ENCODE measurements around the gene TMEM82.

TMEM82 gene

DNA sequence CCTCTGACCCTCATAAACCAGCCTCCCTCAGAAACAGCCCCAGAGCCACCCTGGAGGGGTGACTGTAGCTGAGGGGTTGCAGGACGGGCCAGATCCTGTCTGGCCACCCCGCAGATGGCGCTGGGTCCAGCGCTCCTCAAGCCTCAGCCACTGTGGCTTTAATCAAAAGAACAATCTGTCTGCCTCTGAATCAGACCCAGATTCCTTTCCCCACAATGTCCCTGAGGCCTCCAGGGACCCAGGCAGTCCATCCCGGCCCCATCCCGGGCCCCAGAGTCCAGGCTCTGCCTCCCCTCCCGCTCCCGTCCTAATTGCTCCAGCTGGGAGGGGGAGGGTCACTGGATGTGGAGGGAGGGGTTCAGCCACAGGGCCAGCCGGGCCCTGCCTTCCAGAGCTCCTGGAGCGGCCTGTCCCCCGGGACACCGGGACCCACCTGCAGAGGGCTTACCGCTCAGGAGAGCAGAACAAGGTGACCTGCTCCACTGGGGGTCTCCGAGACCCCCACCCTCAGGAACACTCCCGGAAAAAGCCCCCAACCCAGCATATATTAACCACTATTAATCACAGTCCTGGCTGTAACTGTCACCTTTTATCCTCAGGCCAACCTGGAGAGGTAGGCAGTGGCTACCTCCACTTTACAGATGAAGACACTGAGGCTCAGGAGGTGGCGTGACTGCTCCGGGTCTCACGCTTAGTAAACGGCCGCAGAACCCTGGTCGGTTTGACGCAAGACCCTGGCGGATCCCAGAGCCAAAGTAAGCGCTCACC is 15.5 kb downstream of the TMEM82 start:
- no peak for FAIRE-seq

DNA sequence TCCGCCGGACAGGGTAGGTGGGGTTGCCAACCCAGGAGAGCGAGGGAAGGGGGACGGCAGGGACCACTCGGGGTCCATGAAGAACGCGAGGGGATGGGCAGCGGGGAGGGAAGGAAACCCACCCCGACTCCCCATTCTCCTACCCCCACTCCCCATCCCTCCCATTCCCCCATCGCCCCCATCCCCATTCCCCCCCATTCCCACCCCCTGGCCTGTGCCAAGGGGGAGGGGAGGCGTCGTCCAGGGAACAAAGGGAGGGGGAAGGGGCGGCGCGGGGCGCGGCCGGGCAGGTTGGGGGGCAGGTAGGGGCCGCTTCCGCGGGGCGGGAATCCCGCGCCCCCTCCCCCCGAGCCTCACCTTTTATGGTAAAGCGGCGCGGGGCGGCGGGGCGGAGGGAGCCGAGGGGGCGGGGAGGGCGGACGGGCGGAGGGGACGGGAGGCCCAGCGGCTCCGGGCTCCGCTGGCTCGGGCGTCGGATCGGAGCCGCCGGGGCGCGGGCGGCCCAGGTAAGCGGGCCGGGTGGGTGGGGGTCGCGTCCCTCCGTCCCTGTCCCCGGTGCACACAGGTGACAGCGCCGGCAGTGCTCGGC is 16.1 kb downstream of the TMEM82 start, which contains the start of gene FBLIM1:
Gene FBLIM1, plus strand, starts transcription at position 453 of the 589 bp plus-strand sequence. CDS start 6,189 bp downstream, outside the sequence.
- no peak for FAIRE-seq

DNA sequence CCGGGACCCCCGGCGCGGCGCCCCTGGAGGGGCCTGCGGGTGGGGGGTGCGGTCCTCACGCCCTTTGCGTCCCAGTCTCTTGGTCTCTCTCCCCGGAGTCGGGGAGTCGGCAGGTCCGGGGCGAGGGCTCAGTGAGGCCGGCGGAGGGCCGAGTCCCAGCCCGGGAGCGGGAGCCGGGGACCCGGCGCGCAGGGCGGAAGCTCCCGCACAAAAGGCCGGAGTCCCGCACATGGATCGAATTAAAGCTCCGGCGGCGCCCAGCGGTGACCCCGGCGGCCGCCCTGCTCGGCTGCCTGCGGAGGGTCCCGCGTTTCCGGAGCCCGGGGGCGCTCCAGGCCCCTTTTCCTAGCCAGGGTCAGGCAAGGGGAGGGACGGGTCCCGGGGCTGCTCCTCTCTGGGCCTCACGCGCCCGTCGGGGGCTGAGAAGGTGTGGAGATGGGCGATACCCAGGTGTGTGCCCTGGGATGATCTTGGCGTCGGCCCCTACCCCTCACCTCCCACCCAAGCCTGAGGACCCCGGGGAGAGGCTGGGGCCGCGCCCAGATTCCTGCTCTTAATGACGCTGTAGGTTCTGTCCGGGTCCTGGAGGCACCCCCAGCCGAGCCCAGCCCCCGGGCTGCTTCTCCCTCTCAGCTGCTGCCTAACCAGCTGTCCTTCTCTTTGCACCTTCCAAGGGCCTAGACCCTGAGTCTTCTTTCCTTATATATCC is 16.8 kb downstream of the TMEM82 start:
- FAIRE-seq = no peak

DNA sequence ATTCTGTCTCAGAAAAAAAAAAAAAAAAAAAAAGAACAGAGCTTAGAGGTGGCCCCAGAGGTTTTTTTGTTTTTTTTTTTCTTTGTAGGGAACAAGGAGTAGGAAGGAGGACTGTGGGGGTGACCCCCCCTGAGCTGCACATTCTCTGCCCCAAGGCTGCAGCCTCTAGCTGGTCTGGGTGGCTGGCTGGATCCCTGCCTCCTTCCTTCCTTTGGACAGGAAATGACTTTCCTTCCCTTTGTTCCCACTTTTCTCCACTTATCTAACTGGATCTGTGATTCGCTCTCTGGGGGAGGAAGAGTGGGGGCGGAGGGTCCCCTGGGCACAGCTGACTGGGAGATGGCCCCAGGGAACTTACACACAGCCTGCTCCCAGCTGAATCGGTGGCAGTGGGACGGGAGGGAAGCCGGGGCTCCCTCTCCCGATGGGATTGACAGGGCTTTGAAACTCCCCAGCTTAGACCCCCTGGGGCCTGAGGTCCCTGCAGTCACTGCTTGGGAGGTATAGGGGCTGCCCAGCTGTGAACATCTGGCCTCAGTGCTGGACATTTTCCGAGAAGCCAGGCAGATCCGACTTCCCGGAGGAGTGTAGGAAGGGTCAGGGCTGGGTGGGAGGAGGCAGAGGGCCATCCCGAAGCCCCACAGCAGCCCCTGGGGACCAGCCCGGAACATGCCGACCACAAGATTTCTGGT is 18.4 kb downstream of the TMEM82 start:
- FAIRE-seq = no peak

DNA sequence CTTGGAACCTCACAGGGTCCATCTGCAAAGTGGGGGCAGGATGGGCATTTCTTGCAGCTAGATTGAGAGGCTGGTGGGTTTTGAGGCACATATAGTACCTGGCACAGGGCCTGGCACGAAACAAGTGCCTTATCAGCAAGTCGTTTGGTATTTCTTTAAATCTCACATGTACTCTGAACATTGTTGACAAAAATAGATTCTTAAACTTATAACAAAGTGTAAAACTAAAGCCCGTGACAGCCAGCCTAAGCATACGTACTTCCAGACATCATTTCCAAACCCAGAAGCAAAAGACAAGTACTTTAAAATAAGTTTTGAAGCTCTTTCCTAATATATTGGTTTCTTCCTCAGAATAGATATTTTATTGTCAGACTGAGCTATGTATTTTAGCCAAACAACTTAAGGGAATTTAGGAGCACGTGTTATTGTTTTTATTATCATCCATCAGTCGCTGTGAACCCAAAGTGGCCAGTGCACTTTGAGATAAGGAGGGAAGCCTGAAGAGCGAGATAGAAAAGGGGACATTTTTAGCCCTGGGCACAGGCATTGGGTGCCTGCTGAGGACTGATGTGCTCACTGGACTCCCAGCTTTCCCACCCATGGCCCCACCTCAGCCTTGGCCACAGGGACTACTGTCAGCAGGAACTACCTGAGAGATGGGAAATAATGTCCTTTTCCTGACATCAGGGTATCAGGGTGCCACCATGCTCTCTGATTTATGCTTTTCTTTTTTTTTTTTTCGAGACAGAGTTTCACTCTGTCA is 19.2 kb downstream of the TMEM82 start:
- FAIRE-seq = no peak

DNA sequence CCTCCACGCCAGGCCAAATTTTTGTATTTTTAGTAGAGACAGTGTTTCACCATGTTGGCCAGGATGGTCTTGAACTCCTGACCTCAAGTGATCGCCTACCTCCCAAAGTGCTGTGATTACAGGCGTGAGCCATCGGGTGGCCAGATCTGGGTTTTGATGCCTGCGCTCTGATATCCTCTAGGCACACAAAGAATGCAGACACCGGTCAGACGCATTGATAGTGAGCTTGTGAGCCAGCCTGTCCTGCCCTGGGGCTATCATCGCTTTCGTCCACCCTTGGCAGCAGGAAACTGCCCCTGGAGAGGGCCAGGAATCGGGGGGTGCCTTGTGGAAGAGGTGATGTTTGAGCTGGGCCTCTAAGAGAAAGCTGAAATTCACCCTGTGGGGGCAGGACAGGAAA is 20.2 kb downstream of the TMEM82 start:
- FAIRE-seq = no peak

DNA sequence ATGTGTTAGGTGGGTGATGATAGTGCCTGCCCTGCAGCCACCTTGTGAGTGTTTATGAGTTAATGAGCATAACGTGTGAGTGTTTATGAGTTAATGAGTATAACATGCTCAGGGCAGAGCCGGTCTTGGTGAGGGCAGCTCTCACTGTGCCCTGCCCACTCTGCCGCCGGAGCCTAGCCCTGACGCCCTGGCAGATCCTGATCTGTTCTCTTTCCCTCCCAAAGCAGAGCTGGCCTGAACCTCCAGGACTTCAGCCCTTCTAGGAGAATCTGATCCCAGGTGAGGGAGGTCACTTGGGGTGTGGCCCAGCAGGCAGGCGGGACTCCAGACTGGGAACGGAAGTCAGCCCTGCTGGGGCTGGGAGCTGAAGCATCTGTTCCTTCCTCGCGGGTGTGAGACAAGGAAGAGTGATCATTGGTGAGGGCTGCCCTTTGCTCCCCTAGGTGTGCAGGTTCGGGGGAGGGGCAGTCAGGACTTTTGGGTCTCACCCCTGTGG is 22.0 kb downstream of the TMEM82 start:
- FAIRE-seq = no peak

DNA sequence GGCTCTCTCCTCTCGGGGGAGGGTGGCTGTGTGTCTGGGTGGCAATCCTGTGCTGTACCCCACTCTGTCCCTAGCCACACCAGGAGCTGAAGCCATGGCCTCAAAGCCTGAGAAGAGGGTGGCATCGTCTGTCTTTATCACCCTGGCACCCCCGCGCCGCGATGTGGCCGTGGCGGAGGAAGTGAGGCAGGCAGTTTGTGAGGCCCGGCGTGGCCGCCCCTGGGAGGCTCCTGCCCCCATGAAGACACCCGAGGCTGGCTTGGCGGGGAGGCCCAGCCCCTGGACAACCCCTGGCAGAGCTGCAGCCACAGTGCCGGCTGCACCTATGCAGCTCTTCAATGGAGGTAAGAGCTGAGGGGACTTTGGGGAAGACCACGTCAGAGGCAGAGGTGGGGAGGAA is 22.6 kb downstream of the TMEM82 start:
- no peak for FAIRE-seq

DNA sequence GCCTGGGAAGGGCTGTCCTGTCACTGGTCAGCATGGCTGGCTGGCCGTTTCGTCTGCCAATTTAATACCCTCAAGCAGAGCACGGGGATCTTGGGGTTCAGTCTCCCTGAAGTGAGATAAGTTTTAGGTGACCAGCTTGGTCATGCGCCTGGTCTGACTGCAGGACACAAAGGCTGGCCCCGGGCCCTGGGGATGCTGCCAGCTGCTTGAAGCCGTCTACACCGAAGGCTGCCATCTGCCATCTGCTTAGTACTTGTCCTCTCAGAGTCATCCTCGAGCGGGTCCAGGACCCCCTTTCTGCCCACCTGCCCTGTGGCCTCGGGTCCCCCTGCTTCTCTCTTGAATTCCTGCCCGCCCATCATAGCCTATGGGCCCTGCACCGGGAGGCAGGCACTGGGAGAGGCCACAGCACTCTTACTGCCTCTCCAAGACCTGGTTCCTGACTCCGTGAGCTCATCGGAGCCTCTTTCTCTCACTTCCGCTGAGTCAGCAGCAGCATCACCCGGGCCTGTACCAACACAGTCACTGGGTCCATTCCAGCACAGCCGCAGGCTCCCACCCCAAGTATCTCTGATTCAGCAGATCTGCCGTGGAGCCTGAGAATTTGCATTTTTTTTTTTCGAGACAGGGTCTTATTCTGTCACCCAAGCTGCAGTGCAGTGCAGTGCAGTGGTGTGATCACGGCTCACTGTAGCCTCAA is 23.3 kb downstream of the TMEM82 start:
- no peak for FAIRE-seq

DNA sequence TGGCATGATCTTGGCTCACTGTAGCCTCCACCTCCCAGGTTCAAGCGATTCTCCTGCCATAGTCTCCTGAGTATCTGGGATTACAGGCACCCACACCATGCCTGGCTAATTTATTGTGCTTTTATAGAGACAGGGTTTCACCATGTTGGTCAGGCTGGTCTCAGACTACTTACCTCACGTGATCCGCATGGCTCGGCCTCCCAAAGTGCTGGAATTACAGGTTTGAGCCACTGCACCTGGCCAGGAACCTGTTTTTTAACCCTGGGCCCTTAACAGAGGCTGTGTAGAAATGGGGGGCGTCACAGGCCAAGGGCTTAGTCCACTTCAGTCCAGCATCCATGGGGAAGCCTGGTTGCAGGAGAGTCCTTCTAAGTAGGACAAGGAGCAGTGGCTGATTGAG is 25.6 kb downstream of the TMEM82 start:
- no peak for FAIRE-seq

DNA sequence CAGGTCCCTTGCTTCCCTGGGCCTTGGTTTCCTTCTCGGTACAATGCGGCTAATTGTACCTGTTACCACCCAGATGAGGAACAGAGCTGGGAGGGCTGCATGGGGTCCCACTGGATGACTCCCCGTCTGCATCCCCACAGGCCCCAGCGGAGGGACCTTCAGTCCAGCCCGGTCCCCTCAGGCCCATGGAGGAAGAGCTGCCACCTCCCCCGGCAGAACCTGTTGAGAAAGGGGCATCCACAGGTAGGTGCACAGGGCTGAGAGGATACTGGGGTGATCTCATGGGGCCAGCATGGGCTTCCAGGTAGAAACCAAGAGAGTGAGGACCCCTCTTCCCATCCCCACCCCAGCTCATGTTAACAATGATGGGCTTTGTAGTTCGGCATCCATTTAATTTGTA is 26.1 kb downstream of the TMEM82 start:
- FAIRE-seq = no peak

DNA sequence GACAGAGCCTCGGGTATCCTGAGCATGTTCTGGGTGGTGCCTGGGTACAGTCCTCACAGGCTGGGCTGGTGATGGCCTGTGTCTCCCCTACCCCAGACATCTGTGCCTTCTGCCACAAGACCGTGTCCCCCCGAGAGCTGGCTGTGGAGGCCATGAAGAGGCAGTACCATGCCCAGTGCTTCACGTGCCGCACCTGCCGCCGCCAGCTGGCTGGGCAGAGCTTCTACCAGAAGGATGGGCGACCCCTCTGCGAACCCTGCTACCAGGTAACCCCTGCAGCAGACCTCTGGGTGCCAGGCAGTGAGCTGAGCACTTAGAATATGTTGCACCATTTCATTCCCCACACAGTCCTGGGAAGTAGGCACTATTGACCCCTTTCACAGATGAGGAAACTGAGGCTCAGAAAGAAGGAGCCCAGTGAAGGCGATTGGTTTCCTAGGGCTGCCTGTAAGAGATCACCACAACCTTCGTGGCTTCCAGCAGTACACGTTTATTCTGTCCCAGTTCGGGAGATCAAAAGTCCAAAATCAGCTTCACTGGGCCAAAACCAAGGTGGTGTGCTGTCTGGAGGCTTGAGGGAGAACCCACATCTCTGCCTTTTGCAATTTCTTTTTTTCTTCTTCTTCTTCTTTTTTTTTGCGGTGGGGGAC is 28.1 kb downstream of the TMEM82 start:
- no peak for FAIRE-seq

DNA sequence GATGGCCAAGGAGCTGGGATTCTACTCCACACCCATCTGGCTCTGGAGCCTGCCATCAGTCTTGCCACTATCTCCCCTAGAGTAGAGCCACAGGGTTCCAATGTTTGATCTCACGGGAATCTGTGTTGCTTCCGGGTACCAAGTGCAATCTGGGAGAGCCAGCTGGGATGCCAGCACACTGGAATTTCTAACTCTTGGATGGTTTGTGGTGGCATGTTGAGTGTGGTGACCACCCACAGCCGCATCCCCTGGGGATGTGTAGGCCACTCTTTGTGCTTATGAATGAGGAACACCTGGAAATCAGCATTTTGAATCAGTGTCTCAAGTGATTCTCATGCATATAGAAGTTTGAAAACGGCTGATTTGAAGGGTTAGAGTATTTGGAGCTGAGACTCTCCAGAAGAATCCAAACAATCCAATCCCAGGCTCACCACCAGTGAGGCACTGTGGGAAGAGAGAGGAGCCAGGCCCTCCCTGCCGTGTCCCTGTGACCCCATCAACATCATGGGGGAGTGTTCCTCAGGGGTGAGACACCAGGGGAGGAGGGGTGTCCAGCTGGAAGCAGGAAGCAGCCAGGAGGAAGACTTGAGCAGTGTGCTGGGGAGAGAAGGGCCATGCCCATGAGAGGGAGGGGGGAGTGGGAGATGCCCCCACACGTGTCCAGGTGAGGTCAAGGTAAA is 29.7 kb downstream of the TMEM82 start:
- no peak for FAIRE-seq

DNA sequence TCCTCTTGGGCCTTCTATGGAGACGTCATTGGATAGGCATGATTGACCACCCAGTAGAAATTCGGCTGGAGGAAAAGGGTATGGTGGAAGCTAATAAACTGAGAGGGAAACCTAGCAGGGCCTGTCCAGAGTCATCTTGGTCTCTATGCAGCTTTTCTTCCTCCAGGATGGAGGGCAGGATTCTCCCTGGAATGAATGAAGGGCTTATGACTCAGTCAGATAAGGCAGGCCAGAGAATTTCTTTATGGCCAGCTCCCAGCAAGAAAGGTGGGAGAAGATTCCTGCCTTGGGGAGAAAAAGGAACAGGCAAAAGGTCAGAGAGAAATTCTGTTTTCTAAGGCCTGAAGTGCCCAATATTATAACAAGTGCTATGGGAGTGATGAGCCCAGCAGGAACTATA is 33.4 kb downstream of the TMEM82 start:
- FAIRE-seq = no peak

DNA sequence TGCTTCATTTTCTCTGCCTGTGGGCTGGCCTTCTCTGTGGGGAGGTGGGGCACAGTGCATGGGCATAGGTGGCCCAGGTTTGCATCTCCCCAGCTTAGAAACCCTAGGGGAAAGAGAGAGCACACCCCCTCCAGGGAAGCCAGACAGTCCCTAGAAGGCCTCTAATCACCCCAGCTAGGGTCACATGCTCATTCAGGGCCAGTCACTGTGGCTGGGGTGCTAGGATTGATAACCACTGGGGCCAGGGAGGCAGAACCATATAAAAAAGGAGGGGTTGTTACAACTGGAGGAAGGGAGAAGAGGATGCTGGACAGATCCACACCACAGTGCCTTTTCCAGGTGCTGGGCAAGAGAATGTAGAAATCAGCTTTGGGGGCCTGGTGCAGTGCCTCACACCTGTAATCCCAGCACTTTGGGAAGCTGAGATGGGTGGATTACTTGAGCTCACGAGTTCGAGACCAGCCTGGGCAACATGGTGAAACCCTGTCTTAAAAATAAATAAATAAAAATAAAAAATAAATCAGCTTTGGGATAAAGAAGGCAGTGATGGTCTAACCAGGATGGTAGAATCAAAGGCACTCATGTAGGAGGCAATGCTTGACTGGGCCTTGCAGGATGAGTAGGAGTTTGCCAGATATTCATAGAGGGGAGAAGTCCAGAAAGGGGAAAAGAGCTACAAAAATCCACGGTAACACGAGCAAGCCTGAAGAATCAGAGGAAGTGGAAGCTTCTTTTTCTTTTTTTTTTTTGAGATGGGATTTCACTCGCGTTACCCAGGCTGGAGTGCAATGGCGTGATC is 35.8 kb downstream of the TMEM82 start:
- FAIRE-seq = no peak

DNA sequence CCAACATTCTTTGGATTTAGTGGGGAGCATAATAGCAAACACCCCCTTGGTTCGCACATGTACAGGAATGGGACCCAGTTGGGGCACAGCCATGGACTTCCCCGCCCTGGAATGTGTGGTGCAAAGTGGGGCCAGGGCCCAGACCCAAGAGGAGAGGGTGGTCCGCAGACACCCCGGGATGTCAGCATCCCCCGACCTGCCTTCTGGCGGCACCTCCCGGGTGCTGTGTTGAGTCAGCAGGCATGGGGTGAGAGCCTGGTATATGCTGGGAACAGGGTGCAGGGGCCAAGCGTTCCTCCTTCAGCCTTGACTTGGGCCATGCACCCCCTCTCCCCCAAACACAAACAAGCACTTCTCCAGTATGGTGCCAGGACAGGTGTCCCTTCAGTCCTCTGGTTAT is 43.4 kb downstream of the TMEM82 start:
- FAIRE-seq = no peak

DNA sequence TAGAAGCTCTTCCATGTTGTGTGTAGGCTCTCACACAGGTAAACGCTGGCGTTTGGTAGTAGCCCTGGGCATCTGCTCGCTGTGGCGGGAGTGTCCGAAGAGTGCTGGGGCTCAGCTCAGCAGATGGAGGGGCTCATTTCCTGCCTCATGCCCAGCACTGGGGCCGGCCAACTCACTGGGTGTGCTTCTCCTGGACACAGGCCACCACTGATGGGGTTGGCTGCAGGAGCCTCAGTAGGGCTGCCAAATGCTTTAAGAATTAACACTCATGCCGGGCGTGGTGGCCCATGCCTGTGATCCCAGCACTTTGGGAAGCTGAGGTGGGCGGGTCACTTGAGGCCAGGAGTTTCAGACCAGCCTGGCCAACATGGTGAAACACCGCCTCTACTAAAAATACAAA is 44.3 kb downstream of the TMEM82 start:
- no peak for FAIRE-seq

DNA sequence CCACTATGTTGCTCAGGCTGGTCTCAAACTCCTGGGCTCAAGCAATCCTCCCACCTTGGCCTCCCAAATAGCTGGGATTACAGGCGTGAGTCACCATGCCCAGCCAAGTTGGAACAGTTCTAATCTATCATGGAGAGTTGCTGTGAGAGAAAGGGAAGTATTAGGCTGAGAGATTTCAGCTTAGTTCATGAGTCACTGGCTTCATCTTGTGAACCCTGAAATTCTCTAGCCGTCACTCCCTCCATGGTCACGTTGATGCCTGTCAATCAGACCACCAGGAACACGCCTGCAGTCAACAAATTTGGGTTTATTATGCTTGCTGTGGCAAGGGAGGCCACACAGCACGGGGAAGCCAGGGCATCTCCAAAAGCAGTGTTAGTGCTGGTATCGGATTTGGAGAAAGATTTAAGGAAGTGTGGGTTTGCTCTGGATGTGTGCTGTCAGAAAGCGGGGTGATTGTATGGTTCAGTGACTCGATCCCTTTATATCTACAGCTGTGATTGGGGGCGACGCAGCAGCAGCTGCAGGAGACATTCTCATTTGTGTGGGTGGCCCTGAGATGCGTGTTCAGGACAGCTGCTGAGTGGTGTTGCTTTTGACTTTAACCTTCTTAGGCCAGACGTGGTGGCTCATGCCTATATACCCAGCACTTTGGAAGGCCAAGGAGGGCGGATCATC is 46.5 kb downstream of the TMEM82 start:
- no peak for FAIRE-seq

DNA sequence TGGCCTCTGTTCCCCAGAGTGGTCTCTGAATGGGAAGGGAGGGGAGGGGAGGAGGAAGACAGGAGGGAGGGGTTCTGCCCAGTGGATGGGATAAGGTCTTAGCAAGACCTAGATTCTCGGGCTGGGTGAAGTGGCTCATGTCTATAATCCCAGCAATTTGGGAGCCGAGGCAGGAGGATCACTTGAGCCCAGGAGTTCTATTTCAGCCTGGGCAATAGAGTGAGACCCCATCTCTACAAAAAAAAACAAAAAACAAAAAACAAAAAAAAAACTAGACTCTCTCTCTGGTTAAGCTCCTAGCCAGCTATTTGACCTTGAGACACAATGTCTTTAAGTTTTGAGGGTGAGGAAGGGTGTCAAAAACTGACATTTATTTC is 53.8 kb downstream of the TMEM82 start:
- no peak for FAIRE-seq
